Upper lobe of left lung (tissue), 6 donors: Measurements from ENCODE around the gene ZBTB22. TPM values are rescaled to one million over a fixed set of nuclear protein-coding genes. Genes with fewer than 3 reads are reported as not detected.
"Not testable (repeated sequence)": the region's sequence is repeated elsewhere in the genome, so short reads cannot be mapped to it uniquely, and the experiment has no call there.

Experiments
- ATAC-seq, 2 donors: fragments of 200-7000 bp; cut with Tn5 transposase; one replicate each; pipeline ENCODE4 v1.9.1; 2022; ENCODE audit warnings: mild to moderate bottlenecking in 2 of 2, moderate library complexity in 2 of 2; ENCODE audit not compliant: low FRiP score in 2 of 2
- DNase-seq, 2 donors: peaks; one replicate each; pipeline ENCODE4 v3.0.0-alpha.2; 2019 to 2020
- H3K27ac ChIP-seq, 4 donors: fragments of 200-600 bp; sonication (generic); one replicate each; pipeline ENCODE4 v1.5.1; 2016 to 2019
- H3K27me3 ChIP-seq, 4 donors: fragments of 200-600 bp; sonication (generic); one replicate each; pipeline ENCODE4 v1.5.1; 2017 to 2019
- H3K36me3 ChIP-seq, 4 donors: fragments of 200-600 bp; sonication (generic); one replicate each; pipeline ENCODE4 v1.5.1; 2016 to 2019
- H3K4me1 ChIP-seq, 4 donors: fragments of 200-600 bp; sonication (generic); one replicate each; pipeline ENCODE4 v1.5.1; 2018 to 2019
- H3K4me3 ChIP-seq, 4 donors: fragments of 200-600 bp; sonication (generic); one replicate each; pipeline ENCODE4 v1.5.1; 2017 to 2019; ENCODE audit warnings: mild to moderate bottlenecking in 2 of 4, moderate library complexity in 1 of 4
- H3K9me3 ChIP-seq, 4 donors: fragments of 200-600 bp; sonication (generic); one replicate each; pipeline ENCODE4 v1.5.1; 2018 to 2019
- EP300 ChIP-seq, 4 donors: sonication (generic); formaldehyde crosslinking; IDR thresholded peaks; one replicate each; pipeline ENCODE4 v1.5.1; 2017; ENCODE audit warnings: antibody characterized with exemption in 4 of 4, control low read depth in 2 of 4
- POLR2A ChIP-seq, 4 donors: fragments of 450-650 bp; IDR thresholded peaks; one replicate each; pipeline ENCODE4 v1.5.1; 2016 to 2017; ENCODE audit warnings: antibody characterized with exemption in 4 of 4, mild to moderate bottlenecking in 2 of 4
- POLR2AphosphoS5 ChIP-seq, 2 donors: sonication (generic); formaldehyde crosslinking; IDR thresholded peaks; one replicate each; pipeline ENCODE4 v1.5.1; 2017; ENCODE audit warnings: antibody characterized with exemption in 2 of 2
- WGBS, 2 donors: methylation state at CpG; one replicate each; pipeline ENCODE4 v1.1.5; 2017 to 2018; 5-methylcytosine and 5-hydroxymethylcytosine counted together
- total RNA-seq, 6 donors: library from RNA; depleted of rRNA in 4 of 6; stranded (reverse); fragments of >200 nt in 4 of 6; gene quantifications; one replicate each; pipeline versions ENCODE4 v1.1.0 to v1.2.1, GENCODE V29; 2016 to 2021
- TF ChIP-seq, protein P1 (sequence below), 6 experiments: fragments of 450-650 bp in 4 of 6; fragments of 200-600 bp in 2 of 6; sonication (generic) in 2 of 6; IDR thresholded peaks; one replicate each; pipeline ENCODE4 v1.5.1; 2016 to 2019; ENCODE audit warnings: antibody characterized with exemption in 6 of 6
- donor health status: DM: no; HTN: no; CAD: no; lungs with moderate emphysema.
- donor health status: DM: no; HTN: yes; CAD: no; lungs with severe emphysema.

Gene ZBTB22
- 10 to 100 TPM; 24.2 to 32.5 (median 28.2) TPM for total RNA-seq

DNA sequence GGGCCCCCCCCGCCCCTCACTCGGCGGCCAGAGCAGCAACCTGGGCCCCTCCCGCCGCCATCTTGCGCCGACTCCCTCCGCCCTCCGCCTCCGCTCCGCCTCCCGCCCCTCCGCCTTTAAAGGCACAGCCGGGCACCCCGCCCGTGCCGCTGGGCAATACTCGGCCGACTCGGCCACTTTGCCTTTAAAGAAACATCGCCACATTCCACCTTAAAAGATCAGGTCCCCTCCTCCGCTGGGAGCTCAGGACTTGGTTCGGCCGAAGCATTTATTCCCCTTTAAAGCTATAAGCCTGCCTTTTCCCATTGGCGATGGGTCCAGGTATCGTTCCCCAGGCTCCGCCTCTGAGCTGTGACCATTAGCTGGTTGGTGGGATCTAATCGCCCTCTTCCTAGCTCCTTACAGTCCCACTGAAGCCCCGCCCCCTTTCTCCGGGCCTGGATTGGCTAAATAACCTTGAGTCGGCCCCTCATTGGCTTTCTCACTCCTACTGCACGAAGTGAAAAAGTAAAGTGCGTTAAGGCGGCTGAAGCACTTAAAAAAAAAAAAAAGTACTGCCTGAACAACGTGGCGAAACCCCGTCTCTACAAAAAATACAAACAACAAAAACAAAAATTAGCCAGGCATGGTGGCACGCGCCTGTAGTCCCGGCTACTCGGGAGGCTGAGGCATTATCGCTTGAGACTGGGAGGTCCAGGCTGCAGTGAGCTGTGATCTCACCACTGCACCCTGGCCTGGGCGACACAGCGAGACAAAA, at the start of gene ZBTB22:
Gene ZBTB22 (minus strand): TSS at position 76 of the 757 bp plus-strand sequence. CDS start 828 bp downstream, outside the sequence.
- H3K4me1 ChIP-seq = peaks cover 50 to 69% (median 62%) of the 10 kb centered on the region in 4 donors
- WGBS, 2 donors = 2 to 4% methylated on average over 22 to 35 of the region's 44 CpGs

DNA sequence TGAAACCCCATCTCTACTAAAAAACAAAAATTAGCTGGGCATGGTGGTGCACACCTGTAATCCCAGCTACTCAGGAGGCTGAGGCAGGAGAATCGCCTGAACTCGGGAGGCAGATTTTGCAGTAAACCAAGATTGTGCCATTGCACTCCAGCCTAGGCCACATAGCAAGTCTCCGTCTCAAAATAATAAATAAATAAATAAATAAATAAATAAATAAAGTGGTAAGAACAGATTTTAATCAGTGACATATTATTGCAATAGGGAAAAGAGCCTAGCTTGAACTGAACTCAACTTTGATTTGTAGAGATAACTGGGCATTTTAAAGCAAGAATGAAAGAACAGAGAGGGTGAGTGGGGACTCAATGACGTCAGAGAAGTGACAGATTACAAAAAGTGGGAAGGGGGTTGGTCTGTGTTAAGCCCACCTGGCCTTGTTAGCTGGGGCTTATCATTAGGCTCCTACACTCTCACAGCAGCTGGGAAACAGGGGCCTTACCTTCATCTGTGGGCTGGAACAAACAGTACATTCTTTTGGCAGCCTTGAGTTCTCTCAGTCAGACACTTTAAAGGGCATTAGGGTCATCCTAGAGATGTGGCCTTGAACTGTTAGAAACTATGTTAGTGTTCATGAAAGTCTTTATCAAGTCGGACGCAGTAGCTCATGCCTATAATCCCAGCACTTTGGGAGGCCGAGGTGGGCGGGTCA, 49.6 kb upstream of the ZBTB22 start:
- Histone ChIP-seq H3K4me1 (peaks cover 0 to 4% (median 0%) of the 10 kb centered on the region in 4 donors), H3K4me3 (no peak overlapping the region), H3K36me3 (no peaks in the 10 kb centered on the region), H3K27ac (no peak overlapping the region), H3K9me3 (no peaks in the 10 kb centered on the region), H3K27me3 (no peaks in the 10 kb centered on the region)
- TF ChIP-seq EP300 (IDR thresholded peaks at IDR 0.05) (no peak), POLR2AphosphoS5 (IDR thresholded peaks at IDR 0.05) (no peak)
- WGBS, 2 donors = 70 to 86% methylated on average over 8 of the region's 8 CpGs
- DNase-seq (no peak), ATAC-seq (no peak)

More for the DNA sequence above, at the start of gene ZBTB22:
- H3K27me3 ChIP-seq = no peaks in the 10 kb centered on the region
- peak within 1 kb of the TSS; percentile 26 to 64 (median 54) for H3K4me3 ChIP-seq
- peak; percentile 98 to 100 for DNase-seq
- TF ChIP-seq, protein P1, sequence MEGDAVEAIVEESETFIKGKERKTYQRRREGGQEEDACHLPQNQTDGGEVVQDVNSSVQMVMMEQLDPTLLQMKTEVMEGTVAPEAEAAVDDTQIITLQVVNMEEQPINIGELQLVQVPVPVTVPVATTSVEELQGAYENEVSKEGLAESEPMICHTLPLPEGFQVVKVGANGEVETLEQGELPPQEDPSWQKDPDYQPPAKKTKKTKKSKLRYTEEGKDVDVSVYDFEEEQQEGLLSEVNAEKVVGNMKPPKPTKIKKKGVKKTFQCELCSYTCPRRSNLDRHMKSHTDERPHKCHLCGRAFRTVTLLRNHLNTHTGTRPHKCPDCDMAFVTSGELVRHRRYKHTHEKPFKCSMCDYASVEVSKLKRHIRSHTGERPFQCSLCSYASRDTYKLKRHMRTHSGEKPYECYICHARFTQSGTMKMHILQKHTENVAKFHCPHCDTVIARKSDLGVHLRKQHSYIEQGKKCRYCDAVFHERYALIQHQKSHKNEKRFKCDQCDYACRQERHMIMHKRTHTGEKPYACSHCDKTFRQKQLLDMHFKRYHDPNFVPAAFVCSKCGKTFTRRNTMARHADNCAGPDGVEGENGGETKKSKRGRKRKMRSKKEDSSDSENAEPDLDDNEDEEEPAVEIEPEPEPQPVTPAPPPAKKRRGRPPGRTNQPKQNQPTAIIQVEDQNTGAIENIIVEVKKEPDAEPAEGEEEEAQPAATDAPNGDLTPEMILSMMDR (IDR thresholded peaks at IDR 0.05) = peak in 1 of 6 experiments; percentile 25
- TF ChIP-seq POLR2A (IDR thresholded peaks at IDR 0.05) (peak in 1 of 4 donors; percentile 60), EP300 (IDR thresholded peaks at IDR 0.05) (peak in 1 of 4 donors; percentile 25), POLR2AphosphoS5 (IDR thresholded peaks at IDR 0.05) (peak; percentile 45 to 70)
- peak within 1 kb of the TSS; percentile 80 to 98 (median 88) for H3K27ac ChIP-seq
- no peaks in the 10 kb centered on the region for H3K9me3 ChIP-seq
- peaks cover 7 to 39% (median 33%) of the 10 kb centered on the region in 4 donors for H3K36me3 ChIP-seq
- ATAC-seq = peak; percentile 86 to 93

DNA sequence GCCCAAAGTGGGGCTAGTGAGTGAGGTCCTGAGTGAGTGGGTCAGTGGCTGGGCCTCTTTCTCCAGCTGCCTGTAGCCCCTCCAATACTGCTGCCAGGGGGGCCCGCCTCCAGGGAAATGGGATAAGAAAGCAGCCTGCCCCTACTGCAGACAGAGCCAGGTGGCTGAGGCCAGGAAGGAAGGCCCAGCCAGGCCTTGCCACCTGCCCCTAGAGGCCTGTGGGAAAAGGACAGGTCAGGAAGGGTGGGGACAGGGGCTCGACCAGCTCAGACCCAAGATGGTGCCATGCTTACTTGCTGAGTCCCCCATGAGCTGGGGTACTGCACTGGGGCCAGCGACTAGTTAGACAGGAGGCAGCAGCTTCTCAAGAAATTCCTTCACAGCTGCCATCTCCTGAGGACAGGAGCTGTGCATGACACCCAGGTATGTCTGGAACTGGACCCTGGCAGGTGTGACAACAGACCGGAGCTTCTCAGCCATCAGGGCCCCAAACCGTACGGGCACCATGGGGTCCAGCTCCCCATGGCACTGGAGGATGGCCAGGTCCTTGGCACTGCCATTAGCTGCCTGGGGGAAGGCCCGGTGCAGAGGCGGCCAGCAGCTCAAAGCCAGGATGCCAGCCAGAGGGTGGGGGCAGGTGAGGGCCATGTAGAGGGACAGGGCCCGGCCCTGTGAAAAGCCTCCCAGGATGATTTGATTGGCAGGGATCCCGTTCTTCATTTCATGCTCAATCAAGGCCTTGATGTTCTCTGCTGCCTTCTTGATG, 47.8 kb upstream of the ZBTB22 start:
- DNase-seq (peak in 1 of 2 donors; percentile 37), ATAC-seq (peak; percentile 40 to 46)
- H3K27ac ChIP-seq = peak overlapping the region; percentile 30 to 69 (median 63)
- WGBS, 2 donors = 79% methylated on average over 10 of the region's 10 CpGs; no CpG with 5 or more reads in 1 of the 2 donors
- not testable (repeated sequence) for H3K27me3 ChIP-seq, H3K9me3 ChIP-seq, H3K4me1 ChIP-seq, H3K36me3 ChIP-seq, H3K4me3 ChIP-seq

GRCh38 chr6:33364475-33365205, 47.1 kb upstream of the ZBTB22 start:
- not testable (repeated sequence) for H3K4me3 ChIP-seq, H3K9me3 ChIP-seq, H3K36me3 ChIP-seq, H3K27me3 ChIP-seq, H3K4me1 ChIP-seq
- ATAC-seq (peak; percentile 52 to 83), DNase-seq (peak in 1 of 2 donors; percentile 84)
- H3K27ac ChIP-seq = peak overlapping the region; percentile 30 to 69 (median 63)
- WGBS, 2 donors = 25 to 37% methylated on average over 7 of the region's 8 CpGs

DNA sequence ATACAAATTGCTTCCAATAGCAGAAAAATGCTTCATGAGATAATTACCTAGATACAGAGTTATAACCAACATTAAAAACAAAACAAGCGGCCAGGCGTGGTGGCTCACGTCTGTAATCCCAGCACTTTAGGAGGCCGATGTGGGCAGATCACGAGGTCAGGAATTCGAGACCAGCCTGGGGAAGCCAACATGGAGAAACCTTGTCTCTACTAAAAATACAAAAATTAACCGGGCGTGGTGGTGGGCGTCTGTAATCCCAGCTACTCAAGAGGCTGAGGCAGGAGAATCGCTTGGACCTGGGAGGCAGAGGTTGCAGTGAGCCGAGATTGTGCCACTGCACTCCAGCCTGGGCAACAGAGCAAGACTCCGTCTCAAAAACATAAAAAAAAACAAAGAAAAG, 45.9 kb upstream of the ZBTB22 start:
- H3K4me3 ChIP-seq, ATAC-seq, DNase-seq, H3K36me3 ChIP-seq, H3K27ac ChIP-seq, H3K4me1 ChIP-seq, H3K9me3 ChIP-seq, H3K27me3 ChIP-seq: not testable (repeated sequence)
- 92 to 93% methylated on average over 12 of the region's 12 CpGs for WGBS, 2 donors

DNA sequence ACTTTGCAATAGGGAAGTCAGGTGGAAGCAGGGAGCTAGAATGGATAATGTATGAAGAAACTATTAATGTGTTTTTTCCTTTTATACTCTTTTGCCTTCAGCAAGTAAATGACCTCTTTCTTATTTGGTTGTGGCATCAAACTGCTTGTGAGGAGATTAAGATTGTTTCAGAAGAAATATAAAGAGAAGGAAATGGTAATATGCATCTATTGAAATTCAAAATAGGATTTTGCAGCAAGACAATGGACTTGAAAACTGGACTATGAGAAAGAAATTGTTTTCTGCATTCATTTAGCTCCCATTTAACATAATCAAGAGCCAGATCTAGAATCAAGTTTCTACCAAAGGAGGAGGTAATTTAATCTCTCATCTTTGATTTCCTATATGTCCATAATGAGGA, 41.8 kb upstream of the ZBTB22 start:
- Histone ChIP-seq H3K36me3 (no peaks in the 10 kb centered on the region), H3K27ac (no peak overlapping the region), H3K4me1 (peaks cover 0 to 3% (median 0%) of the 10 kb centered on the region in 4 donors), H3K9me3 (no peaks in the 10 kb centered on the region), H3K4me3 (no peak overlapping the region), H3K27me3 (no peaks in the 10 kb centered on the region)
- DNase-seq (no peak), ATAC-seq (no peak)
- TF ChIP-seq POLR2AphosphoS5 (IDR thresholded peaks at IDR 0.05) (no peak), EP300 (IDR thresholded peaks at IDR 0.05) (no peak), POLR2A (IDR thresholded peaks at IDR 0.05) (no peak)
- TF ChIP-seq, protein P1 (IDR thresholded peaks at IDR 0.05) = no peak

DNA sequence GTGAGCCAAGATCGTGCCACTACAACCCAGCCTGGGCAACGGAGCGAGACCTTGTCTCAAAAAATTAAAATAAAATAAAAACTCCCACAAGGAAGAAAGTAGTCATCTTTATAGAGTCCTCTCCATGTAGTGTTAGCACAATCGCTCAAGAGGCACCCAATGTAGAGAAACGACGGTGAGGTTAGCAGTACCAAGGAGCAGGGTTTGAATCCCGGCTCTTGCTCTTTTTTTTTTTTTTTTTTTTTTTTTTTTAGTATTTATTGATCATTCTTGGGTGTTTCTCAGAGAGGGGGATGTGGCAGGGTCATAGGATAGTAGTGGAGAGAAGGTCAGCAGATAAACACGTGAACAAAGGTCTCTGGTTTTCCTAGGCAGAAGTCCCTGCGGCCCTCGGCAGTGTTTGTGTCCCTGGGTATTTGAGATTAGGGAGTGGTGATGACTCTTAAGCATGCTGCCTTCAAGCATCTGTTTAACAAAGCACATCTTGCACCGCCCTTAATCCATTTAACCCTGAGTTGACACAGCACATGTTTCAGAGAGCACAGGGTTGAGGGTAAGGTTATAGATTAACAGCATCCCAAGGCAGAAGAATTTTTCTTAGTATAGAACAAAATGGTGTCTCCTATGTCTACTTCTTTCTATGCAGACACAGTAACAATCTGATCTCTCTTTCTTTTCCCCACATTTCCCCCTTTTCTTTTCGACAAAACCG, 39.8 kb upstream of the ZBTB22 start:
- ATAC-seq = not testable (repeated sequence)

More for the DNA sequence above, 39.8 kb upstream of the ZBTB22 start:
- DNase-seq, H3K27me3 ChIP-seq, H3K4me1 ChIP-seq, H3K36me3 ChIP-seq, H3K9me3 ChIP-seq, H3K4me3 ChIP-seq, H3K27ac ChIP-seq: not testable (repeated sequence)
- 66 to 86% methylated on average over 13 of the region's 13 CpGs for WGBS, 2 donors
